KOPT-K1 (cell line): ENCODE measurements around the gene TUT7.
"Not testable (repeated sequence)": the region's sequence is repeated elsewhere in the genome, so short reads cannot be mapped to it uniquely, and the experiment has no call there.

Experiments
- H3K27ac ChIP-seq: fragments of 200-600 bp; sonication (generic); 2 replicates; pipeline ENCODE4 v1.5.1; 2016; ENCODE audit warnings: antibody characterized with exemption, mild to moderate bottlenecking, low read depth, low read length; ENCODE audit not compliant: poor library complexity, severe bottlenecking
- H3K36me3 ChIP-seq: fragments of 200-600 bp; sonication (generic); 2 replicates; pipeline ENCODE4 v1.5.1; 2017; ENCODE audit warnings: antibody characterized with exemption, mild to moderate bottlenecking, low read length, moderate library complexity; ENCODE audit not compliant: insufficient read depth
- H3K9me3 ChIP-seq: fragments of 200-600 bp; sonication (generic); 2 replicates; pipeline ENCODE4 v1.5.1; 2017; ENCODE audit warnings: antibody characterized with exemption, low read length, mild to moderate bottlenecking; ENCODE audit not compliant: insufficient read depth, poor library complexity, severe bottlenecking

TUT7 gene

DNA sequence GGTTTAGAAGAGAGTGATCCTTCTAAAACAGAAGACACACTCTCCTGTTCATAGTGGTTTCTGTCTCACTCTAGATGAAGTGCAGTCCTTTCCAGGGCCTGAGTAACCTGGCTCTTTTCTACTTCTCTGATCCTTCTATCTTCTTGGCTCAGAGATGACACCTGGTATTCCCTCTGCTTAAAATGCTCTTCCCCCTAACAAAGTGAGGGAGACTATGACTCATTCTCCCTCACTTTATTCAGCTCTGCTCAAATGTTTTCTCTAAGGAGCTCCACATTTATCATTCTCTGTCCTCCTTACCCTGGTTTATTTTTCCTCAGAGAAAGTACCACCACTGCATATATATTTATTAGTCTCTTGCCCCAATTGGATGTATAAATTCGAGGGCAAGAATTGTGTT, 24.6 kb downstream of the TUT7 start:
- Histone ChIP-seq H3K27ac (no peak overlapping the region), H3K36me3 (peaks cover 69% of the 10 kb centered on the region), H3K9me3 (no peaks in the 10 kb centered on the region)

DNA sequence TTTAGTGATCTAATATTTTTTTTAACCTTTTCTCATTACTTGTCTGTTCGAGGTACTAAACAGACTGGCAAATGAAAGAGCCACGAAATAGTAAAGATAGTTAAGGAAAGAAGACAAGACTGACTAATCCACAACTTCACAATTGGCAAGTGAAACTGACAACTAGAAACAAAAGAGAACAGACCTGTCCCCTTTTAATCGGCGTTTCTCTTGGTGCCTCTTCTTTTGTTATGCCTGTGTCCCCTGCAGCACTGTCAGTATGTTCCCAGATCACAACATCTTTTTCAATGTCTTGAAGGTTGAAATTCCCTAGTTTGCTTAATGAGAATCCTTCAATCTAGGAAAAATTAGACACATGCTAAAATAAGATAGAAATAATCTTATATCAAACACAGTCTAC, 26.1 kb downstream of the TUT7 start:
- H3K27ac ChIP-seq, result no peak overlapping the region
- no peaks in the 10 kb centered on the region for H3K9me3 ChIP-seq
- peaks cover 69% of the 10 kb centered on the region for H3K36me3 ChIP-seq

DNA sequence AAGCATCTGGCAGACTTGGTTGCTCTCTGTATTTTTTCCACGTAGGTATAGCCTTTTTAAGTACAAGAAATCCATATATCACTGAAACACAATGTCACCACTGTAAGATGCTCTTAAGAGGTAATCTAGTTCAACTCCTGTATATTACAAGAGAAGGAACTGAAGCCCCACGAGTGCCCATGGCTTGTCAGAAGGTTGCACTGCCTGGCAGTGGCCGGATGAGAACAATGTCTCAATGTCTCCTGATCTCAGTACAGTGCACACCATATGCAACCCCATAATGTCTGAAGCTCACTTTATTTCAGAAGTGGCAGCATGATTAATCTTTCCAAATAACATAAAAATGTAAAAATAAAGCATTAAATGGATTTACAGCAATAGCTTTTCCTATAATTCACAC, 27.7 kb downstream of the TUT7 start:
- Histone ChIP-seq H3K36me3 (peaks cover 76% of the 10 kb centered on the region), H3K27ac (no peak overlapping the region), H3K9me3 (no peaks in the 10 kb centered on the region)

DNA sequence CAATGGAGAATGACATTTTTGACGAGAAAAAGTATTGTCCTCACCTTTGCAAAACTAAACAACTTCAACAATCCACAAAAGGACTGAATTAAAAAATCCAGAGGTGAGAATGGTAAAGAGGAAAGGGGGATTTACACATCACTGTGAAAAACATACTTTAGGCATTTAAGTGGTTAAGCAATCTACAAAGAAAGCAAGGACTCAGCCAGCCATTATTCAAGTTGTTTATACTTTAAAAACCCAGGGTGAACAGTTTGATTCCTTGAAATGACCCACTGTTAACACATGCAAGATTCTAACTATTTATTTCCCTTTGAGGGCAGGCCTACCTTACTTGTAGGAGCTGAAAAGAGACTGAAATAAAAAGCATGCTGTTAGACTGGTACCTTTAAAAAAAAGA, 29.3 kb downstream of the TUT7 start:
- H3K27ac ChIP-seq, result no peak overlapping the region
- no peaks in the 10 kb centered on the region for H3K9me3 ChIP-seq
- peaks cover 83% of the 10 kb centered on the region for H3K36me3 ChIP-seq

DNA sequence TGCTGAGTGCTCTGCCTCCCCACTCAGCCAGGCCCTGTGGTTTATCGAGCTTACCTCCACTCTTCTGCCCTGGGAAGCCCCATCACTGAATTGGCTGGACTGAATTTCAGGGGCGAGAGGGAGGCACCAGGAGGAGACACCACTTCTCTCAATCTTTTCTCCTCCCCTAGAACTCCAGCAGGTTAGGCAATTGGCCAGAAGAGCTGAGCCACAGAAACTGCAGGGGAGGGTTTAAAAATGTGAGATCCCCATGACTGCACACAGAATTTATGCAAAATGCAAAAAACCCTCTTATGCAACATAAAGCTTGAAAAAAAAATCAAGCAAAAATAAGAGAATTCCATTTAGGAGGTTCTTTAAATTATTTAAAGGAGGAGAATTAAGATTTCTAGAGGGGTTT, 29.9 kb downstream of the TUT7 start:
- Histone ChIP-seq H3K36me3 (peaks cover 88% of the 10 kb centered on the region), H3K9me3 (no peaks in the 10 kb centered on the region), H3K27ac (no peak overlapping the region)

DNA sequence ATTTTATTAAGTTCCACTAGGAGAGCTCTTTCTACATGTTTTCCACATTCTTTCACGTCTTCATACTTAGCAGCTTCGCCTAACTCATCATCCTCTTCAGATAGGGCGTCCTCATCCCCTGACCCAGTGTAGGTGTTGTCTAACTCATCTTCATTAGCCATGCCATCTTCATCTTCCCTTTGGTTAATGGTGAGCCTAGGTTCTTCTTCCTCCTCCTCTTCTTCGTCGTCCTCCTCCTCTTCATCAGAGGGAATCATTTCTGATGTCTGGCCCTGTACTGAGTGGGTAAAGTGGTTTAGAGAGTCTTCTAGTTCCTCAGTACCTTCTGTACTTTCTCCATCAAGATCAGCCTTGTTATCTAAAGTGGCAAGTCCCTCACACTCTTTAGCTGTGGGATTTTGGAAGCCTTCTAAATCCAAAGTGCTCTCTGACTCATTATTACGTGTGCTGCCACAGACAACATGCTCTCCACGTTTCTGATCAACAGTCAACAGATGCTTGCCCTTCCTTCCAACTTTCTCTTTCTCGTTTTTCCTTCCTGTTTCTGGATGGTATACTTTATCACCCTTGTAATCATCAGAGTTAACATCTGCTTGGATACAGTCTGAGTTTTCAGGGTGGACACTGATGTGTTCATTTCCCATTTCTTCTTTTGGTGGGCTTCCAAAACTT, 31.1 kb downstream of the TUT7 start:
- no peak overlapping the region for H3K27ac ChIP-seq
- peaks cover 97% of the 10 kb centered on the region for H3K36me3 ChIP-seq
- H3K9me3 ChIP-seq, result no peaks in the 10 kb centered on the region

DNA sequence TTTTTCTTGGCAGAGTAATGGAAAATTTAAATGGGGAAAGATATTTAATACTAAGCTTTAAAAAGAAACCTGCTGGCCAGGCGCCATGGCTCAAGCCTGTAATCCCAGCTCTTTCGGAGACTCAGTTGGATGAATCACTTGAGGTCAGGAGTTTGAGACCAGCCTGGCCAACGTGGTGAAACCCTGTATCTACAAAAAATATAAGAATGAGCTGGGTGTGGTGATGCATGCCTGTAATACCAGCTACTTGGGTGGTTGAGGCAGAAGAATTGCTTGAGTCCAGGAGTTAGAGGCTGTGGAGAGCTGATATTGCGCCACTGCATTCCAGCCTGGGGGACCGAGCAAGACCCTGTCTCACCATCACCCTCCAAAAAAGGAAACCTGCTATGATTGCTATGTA, 32.8 kb downstream of the TUT7 start:
- Histone ChIP-seq H3K27ac (no peak overlapping the region), H3K9me3 (no peaks in the 10 kb centered on the region), H3K36me3 (peaks cover 96% of the 10 kb centered on the region)

DNA sequence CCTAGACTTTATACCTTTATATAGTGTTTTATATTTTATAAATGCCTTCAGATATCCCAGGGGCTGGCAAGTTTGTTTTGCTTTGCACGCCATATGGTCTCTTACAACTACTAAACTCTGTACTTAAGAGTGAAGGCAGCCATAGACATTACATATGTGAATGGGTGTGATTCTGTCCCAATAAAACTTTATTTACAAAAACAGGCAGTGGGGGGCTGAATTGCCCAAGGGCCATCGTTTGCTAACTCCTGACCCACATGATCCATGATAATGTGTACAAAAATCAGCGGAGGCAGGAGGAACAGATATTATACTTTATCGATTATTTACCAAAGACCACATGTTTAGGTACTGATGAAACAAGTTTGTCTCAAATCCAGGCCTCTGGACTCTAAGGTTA, 36.0 kb downstream of the TUT7 start:
- H3K36me3 ChIP-seq, result peaks cover 96% of the 10 kb centered on the region

DNA sequence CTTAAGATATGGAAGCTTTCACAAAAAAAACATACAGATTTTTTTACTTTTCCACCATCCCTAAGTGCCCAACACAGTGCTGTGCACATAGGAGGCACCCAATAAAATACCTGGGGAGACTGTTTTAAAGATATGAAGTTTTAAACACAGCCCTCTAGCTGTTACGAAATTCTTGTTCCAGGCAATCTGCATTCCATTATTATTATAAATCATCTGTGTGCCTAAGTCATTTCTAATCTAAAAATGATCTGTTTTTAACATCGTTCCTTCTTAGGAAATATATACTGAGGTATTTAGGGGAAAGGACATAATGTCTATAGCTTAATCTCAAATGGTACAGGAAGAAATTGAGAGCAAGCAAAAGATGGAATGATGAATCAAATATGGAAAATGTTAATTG, 39.1 kb downstream of the TUT7 start:
- Histone ChIP-seq H3K27ac (no peak overlapping the region), H3K36me3 (peaks cover 82% of the 10 kb centered on the region), H3K9me3 (no peaks in the 10 kb centered on the region)

More for the DNA sequence above, 36.0 kb downstream of the TUT7 start:
- no peaks in the 10 kb centered on the region for H3K9me3 ChIP-seq
- H3K27ac ChIP-seq, result no peak overlapping the region

DNA sequence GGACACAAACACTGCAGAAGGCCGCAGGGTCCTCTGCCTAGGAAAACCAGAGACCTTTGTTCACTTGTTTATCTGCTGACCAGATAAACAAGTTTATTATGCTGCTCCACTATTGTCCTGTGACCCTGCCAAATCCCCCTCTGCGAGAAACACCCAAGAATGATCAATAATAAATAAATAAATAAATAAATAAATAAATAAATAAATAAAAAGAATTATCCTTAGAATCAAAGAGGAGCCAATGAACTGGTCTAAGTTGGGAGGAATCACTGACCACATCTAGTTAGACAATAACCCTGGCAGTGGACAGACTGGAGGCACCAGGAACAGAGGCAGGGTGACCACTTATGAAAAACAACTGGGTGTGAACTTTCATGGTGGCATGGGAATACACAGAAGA, 41.3 kb downstream of the TUT7 start:
- H3K9me3 ChIP-seq, H3K27ac ChIP-seq: not testable (repeated sequence)
- H3K36me3 ChIP-seq, result peaks cover 83% of the 10 kb centered on the region

DNA sequence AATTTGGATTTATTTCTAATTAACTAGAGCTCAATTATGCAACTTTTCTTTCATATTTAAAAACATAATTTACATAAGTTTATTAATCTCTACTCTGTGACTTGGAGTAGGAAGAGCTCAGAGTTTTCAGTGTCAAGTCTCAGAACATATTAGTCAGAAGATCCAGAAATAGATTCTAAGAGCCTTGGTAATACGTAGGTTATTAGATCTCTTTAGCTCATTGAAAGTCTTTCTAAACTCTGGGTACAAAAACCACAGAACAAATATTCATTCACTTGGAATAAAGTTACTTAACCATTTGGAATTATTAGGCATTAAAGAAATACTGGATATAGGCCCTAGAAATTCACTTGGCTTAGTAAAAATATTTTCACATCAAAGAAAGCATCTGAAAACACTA, 45.5 kb downstream of the TUT7 start:
- Histone ChIP-seq H3K27ac (no peak overlapping the region), H3K9me3 (no peaks in the 10 kb centered on the region), H3K36me3 (peaks cover 83% of the 10 kb centered on the region)

DNA sequence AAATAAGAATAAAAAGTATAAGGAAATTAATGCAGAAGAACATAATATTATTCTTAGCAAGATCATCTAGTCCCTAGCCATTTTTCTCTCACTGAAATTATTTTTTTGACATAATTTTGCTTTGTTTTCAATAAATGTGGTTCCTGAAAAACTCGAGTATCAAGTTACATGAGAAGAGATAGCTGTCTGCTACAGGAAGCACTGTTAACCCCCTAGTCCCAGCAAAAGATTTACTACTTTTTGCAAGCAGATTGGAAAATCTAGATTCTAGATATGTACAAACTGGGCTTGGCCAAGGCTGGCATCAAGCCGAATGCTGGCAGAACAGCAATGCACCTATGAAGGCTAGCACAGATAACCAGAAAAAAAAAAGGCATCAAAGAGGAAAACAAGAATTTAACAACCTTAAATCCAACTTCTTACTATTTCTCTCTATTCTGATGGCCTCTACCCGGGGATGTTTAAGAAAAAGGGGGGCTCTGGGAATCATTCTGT, 49.9 kb downstream of the TUT7 start:
- H3K9me3 ChIP-seq, result no peaks in the 10 kb centered on the region
- peaks cover 93% of the 10 kb centered on the region for H3K36me3 ChIP-seq
- H3K27ac ChIP-seq, result no peak overlapping the region

DNA sequence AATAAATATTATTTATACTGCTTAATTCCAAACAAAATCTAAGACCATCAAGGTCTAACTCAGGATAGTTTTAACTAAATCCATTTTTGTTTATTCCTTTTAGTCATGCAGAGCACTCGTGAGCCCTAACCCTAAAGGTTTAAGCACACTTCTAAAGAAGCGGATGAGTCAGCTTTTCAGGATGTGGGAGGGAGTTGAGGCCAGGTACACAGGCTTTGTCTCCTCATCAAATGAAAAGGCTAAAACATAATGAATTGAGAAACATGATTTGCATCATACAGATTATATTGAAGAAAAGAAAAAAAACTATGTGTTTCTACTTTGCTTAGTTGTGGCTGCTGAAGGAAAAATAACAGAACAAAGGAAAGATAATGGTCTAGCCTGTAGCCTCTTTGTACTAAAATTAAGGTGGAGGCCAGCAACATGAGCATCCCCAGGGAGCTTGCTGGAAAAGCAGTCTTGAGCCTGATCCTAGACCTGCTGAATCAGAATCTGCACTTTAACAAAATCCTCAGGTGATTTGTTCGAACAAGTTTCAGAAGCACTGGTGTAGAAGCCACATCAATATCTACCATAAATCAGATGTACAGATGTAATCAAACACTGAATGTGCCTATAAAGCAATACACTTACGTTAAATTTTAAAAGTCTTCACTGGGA, 50.8 kb downstream of the TUT7 start:
- no peak overlapping the region for H3K27ac ChIP-seq

DNA sequence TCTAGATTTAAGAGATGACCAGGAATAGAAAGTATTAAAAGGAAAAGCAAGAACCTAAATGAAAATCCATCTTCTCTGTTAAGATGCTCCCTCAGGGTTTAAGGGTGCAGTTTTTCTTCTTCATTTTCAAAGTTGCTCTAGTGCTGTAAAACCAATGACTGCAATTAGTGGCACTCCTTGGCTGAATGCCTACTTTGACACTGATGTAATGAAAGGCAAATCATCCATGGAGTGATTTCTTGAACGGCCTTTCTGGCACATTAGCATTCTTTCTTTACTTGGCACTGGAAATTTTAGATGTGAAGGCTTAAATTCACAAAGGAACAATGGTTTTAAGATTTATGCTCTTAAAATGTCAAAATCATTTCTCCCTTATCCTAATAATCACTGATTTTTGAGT, 52.5 kb downstream of the TUT7 start:
- Histone ChIP-seq H3K36me3 (peaks cover 94% of the 10 kb centered on the region), H3K27ac (no peak overlapping the region), H3K9me3 (no peaks in the 10 kb centered on the region)

More for the DNA sequence above, 50.8 kb downstream of the TUT7 start:
- H3K9me3 ChIP-seq, result no peaks in the 10 kb centered on the region
- H3K36me3 ChIP-seq, result peaks cover 94% of the 10 kb centered on the region

DNA sequence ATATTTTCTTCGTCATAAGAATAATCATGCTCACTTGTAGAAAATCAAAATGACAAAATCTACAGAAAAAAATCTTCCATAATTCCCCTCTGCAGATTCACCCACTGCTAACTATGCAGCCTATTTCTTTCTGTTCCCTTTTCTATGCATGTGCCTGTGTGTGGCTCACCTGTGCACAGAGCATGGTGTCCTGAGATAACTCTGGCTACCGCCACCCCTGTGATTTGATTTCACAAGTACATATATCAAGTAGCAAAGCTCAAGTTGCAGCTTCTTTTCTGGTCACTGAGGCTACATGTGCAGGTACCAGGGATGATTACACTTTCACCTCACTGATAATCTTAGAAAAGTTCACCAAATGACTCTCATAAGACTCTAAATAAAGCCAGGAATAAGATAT, 53.5 kb downstream of the TUT7 start:
- Histone ChIP-seq H3K27ac (no peak overlapping the region), H3K36me3 (peaks cover 94% of the 10 kb centered on the region), H3K9me3 (no peaks in the 10 kb centered on the region)

DNA sequence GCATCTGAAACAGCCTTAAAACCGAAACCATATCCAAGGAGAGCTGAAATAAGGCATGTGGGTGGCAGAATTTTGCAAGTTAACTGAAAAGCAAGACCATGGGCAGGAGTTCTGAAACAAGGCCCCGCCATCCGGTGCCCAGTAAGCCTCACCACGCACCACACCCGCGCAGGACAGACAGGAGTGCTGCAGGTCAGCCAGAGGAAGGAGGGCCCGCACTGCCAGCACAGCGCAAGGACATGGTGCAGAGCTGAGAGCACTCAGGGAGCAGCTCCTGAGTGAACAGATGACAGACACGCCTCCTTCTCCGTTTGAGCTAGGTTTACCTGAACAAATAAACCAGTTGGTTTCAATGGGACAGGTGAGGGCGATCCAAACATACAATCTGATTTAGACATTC, 55.3 kb downstream of the TUT7 start:
- Histone ChIP-seq H3K27ac (no peak overlapping the region), H3K36me3 (peaks cover 82% of the 10 kb centered on the region), H3K9me3 (no peaks in the 10 kb centered on the region)
